HG03097 (cell line): ENCODE measurements around the gene ACAP1.
"Not testable (repeated sequence)": the region's sequence is repeated elsewhere in the genome, so short reads cannot be mapped to it uniquely, and the experiment has no call there.

Experiments
- ATAC-seq: cut with Tn5 transposase; IDR thresholded peaks from one replicate; pipeline ENCODE4 v1.9.1; 2021; ENCODE audit not compliant: unreplicated experiment, low FRiP score

The ACAP1 gene

GRCh38 chr17:7328840-7329373 lies 7.4 kb upstream of the ACAP1 start, which contains the start of gene NEURL4:
TSS of gene NEURL4 (minus strand) at chr17:7329335. CDS start at chr17:7329312, 23 bp downstream.
- peak; percentile 5 for ATAC-seq

- ATAC-seq = peak; percentile 66
Observed at GRCh38 chr17:7329374-7329996, 6.8 kb upstream of the ACAP1 start.

GRCh38 chr17:7329997-7330637 lies 6.2 kb upstream of the ACAP1 start:
- peak; percentile 24 for ATAC-seq

GRCh38 chr17:7330638-7331015 lies 5.7 kb upstream of the ACAP1 start:
- no peak for ATAC-seq

DNA sequence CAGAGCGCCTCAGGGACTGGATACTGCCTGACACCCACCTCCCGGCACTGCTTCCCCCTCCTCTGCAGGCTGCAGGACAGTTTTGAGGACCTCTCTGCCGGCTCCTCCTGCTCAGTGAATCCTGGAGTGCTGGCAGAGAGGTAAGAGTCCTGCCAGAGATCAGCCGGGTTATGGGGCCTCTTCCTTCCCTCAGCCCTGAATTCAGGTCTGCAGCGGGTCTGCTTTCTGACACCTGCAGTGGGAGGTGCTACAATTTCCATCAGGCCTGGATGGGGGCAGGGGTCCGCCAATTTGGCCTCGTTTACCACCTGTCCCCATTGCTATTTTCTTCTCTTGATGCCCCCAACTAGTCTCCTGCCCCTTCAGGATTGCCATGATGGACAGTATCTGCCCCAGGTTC lies 4.2 kb upstream of the ACAP1 start:
- no peak for ATAC-seq

DNA sequence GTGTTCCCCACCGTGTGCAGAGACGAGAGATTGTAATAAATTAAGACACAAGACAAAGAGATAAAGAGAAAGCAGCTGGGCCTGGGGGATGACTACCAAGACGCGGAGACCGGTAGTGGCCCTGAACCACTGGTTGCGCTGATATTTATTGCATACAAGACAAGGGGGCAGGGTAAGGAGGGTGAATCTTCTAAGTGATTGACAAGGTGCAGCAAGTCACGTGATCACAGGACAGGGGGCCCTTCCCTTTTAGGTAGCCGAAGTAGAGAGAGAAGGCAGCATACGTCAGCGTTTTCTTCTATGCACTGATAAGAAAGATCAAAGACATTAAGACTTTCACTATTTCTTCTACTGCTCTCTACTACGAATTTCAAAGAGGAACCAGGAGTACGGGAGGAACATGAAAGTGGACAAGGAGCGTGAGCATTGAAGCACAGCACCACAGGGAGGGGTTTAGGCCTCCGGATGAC lies 3.7 kb upstream of the ACAP1 start:
- ATAC-seq = not testable (repeated sequence)

- ATAC-seq = no peak
Observed at GRCh38 chr17:7334938-7335538, 1.3 kb upstream of the ACAP1 start.

- not testable (repeated sequence) for ATAC-seq
Observed at GRCh38 chr17:7335765-7336164, 564 bp upstream of the ACAP1 start.

DNA sequence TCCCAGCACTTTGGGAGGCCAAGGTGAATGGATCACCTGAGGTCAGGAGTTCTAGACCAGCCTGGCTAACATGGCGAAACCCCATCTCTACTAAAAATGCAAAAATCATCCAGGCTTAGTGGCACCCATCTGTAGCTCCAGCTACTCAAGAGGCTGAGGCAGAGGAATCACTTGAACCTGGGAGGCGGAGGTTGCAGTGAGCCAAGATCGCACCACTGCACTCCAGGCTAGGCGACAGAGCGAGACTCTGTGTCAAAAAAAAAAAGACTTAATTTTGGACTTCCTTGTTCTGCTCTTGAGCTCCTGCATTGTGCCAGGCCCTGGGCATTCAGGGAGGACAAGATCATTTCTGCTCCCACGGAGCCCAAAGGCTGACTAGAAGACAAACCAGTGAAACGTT lies 1.3 kb downstream of the ACAP1 start:
- ATAC-seq = not testable (repeated sequence)

- no peak for ATAC-seq
Observed at GRCh38 chr17:7340179-7340578, 3.9 kb downstream of the ACAP1 start.

DNA sequence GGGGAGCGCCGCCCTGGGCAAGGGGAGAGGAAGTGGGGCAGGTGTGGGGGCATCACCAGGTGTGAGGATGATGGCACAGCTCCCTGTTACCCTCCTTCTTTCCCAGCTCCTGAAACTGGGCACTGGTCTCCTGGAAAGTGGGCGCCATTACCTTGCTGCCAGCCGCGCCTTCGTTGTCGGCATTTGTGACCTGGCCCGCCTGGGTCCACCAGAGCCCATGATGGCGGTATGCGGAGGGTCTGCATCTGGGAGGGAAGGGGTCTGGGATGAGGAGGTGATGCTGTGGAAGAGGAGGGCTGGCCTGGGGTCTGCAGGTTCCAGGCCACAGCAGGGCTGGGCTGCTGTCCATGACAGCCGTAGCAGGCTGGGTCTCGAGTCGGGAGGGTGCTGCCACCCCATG lies 5.5 kb downstream of the ACAP1 start:
- ATAC-seq = no peak

- no peak for ATAC-seq
Observed at GRCh38 chr17:7343250-7343649, 6.9 kb downstream of the ACAP1 start.

GRCh38 chr17:7346761-7347614 lies 10.7 kb downstream of the ACAP1 start:
- ATAC-seq = no peak

- no peak for ATAC-seq
Observed at GRCh38 chr17:7347630-7348477, 11.5 kb downstream of the ACAP1 start.

GRCh38 chr17:7348478-7349242 lies 12.3 kb downstream of the ACAP1 start:
- no peak for ATAC-seq

- ATAC-seq = peak; percentile 55
Observed at GRCh38 chr17:7351665-7352502, 15.6 kb downstream of the ACAP1 start, which contains the start of gene KCTD11. TSS of gene KCTD11 (plus strand) at chr17:7352162.

- ATAC-seq = no peak
Observed at GRCh38 chr17:7352503-7352889, 16.2 kb downstream of the ACAP1 start.
